AG09319 (cell line): ENCODE data around the gene UCP3.

Experiments
- DNase-seq: peaks from one replicate; pipeline ENCODE4 v3.0.0-alpha.2; 2010; ENCODE audit warnings: low read depth; ENCODE audit errors: extremely low read depth
- TF ChIP-seq, protein P1 (sequence below): IDR thresholded peaks from 2 replicates; pipeline ENCODE4 v1.5.1; 2011; ENCODE audit warnings: low read depth, mild to moderate bottlenecking, inconsistent platforms, low read length, moderate library complexity

The UCP3 gene

GRCh38 chr11:73965764-73966121 is 43.1 kb downstream of the UCP3 start:
- DNase-seq, result no peak
- TF ChIP-seq, protein P1, sequence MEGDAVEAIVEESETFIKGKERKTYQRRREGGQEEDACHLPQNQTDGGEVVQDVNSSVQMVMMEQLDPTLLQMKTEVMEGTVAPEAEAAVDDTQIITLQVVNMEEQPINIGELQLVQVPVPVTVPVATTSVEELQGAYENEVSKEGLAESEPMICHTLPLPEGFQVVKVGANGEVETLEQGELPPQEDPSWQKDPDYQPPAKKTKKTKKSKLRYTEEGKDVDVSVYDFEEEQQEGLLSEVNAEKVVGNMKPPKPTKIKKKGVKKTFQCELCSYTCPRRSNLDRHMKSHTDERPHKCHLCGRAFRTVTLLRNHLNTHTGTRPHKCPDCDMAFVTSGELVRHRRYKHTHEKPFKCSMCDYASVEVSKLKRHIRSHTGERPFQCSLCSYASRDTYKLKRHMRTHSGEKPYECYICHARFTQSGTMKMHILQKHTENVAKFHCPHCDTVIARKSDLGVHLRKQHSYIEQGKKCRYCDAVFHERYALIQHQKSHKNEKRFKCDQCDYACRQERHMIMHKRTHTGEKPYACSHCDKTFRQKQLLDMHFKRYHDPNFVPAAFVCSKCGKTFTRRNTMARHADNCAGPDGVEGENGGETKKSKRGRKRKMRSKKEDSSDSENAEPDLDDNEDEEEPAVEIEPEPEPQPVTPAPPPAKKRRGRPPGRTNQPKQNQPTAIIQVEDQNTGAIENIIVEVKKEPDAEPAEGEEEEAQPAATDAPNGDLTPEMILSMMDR, result no peak

GRCh38 chr11:73965076-73965763 is 43.7 kb downstream of the UCP3 start:
- TF ChIP-seq, protein P1, result no peak
- no peak for DNase-seq

DNA sequence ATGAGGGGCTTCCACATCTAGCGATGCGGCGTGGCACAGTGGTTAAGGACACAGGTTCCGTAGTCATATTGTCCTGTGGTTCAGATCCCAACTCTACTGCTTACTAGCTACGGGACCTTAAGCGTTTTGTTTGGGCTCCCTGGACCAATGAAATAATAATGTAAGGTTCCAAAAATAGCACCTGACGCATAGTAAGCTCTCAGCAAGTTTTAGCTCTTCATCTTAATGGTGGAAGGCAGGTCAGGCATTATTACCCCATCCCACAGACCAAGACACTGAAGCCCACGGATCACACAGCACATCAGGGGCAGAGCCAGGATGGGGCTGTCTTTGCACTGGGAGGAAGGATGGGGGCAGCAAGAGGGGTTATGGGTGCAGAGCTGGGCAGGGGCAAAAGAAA is 45.0 kb downstream of the UCP3 start:
- TF ChIP-seq, protein P1, result no peak
- no peak for DNase-seq

DNA sequence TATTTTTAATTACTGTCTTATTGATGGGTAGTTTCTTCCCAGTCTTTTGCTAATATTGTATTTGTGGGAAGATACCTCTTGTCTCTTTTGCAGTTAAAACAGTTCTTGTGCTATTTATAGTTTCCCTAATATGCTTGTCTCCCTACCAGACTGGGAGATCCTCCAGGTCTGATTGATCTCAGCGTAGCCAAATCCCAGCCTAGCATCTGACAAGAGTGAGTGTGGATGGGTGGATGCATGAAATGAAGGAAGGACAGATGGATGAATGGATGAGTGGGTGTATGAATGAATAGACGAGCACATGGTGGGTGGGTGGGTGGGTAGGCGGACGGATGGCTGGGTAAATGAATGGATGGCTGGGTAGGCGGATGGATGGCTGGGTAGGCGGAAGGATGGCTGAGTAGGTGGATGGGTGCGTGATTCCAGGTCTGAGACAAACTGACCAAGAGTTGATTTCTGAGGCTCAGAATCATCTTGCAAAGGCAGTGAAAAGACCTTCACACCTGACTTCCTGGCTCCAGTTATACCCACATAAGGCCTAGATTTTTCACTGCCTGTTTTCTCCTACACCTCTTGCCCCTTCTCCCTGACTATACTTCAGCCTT is 46.7 kb downstream of the UCP3 start:
- no peak for DNase-seq
- TF ChIP-seq, protein P1, result no peak

GRCh38 chr11:73961321-73961720 is 47.6 kb downstream of the UCP3 start:
- no peak for DNase-seq
- TF ChIP-seq, protein P1, result no peak

- TF ChIP-seq, protein P1, result no peak
- no peak for DNase-seq
Observed at GRCh38 chr11:73958521-73959141, 50.3 kb downstream of the UCP3 start.

DNA sequence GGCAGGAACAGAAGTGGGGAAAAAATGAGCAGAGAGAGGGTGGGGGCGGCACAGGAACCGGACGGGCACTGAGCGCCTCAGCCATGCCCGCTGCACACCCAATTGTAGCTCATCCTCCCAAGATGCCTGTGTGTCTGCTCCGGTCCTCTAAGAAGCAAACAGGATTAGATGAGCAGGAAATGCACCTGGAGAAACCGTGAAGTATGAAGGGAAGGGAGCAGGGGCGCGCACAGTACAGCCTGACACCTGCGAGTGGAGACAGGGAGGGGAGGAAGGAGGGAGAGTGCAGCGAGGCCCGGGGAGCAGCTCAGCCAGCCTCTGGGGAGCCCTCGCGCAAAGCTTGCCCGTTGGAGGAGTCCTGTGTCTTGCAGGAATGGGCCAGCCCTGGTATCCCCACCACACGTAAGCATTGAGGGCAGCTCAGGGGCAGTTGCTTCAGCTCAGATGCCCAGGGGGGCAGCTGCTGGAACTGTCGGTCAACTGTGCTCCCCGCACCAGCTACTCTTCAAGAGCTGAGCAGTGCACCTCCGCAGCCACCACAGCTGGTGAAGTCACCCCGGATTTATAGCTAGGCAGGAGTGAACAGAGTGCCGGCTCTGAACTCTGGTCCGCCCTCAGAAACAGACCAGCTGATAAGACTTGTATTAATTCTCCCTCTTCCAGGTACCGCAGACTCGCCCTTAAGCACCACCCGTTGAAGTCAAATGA is 51.1 kb downstream of the UCP3 start:
- no peak for DNase-seq
- TF ChIP-seq, protein P1, result no peak
